ENCODE results near the gene COL18A1. TPM values are rescaled to one million over a fixed set of nuclear protein-coding genes. Genes with fewer than 3 reads are reported as not detected.

COL18A1 gene
- total and polyA plus RNA-seq, 4 donors = 44.9 to 308 (median 232) TPM

- Histone ChIP-seq H3K27ac (ENCODE audit: low read depth in 1 of 2, low read length in 2 of 2) (no peak overlapping the region), H3K4me3 (ENCODE audit: low read depth in 1 of 3, low read length in 3 of 3) (no peak overlapping the region), H3K36me3 (ENCODE audit: control insufficient read depth in 4 of 4, insufficient read depth in 3 of 4, low read depth in 1 of 4, low read length in 3 of 4) (peaks cover 10 to 71% (median 29%) of the 10 kb centered on the region in 4 donors), H3K9me3 (ENCODE audit: control insufficient read depth in 4 of 4, low read length in 3 of 4) (no peaks in the 10 kb centered on the region), H3K9ac (ENCODE audit: low read depth in 1 of 2, low read length in 2 of 2) (no peak overlapping the region), H3K27me3 (ENCODE audit: control insufficient read depth in 4 of 4, insufficient read depth in 4 of 4, low read length in 3 of 4) (no peaks in the 10 kb centered on the region), H3K4me1 (ENCODE audit: control insufficient read depth in 4 of 4, insufficient read depth in 4 of 4, low read length in 3 of 4) (no peaks in the 10 kb centered on the region)
- TF ChIP-seq JUND (IDR thresholded peaks at IDR 0.05) = no peak
- TF ChIP-seq TAF1 (conservative IDR thresholded peaks at IDR 0.05) = no peak
- no peak for TF ChIP-seq ATF3 (IDR thresholded peaks at IDR 0.05)
- TF ChIP-seq HNF4G (IDR thresholded peaks at IDR 0.05) = no peak
- TF ChIP-seq FOXA2 (IDR thresholded peaks at IDR 0.05) = no peak
- no peak for TF ChIP-seq REST (IDR thresholded peaks at IDR 0.05)
- TF ChIP-seq RXRA (IDR thresholded peaks at IDR 0.05) = no peak
- no peak for TF ChIP-seq GABPA (IDR thresholded peaks at IDR 0.05 in 1 of 2, conservative IDR thresholded peaks at IDR 0.05 in 1 of 2)
- no peak for TF ChIP-seq NR2F2 (IDR thresholded peaks at IDR 0.05)
- TF ChIP-seq MAX (IDR thresholded peaks at IDR 0.05) = no peak
- no peak for TF ChIP-seq EGR1 (IDR thresholded peaks at IDR 0.05; ENCODE audit: low read depth in 2 of 2)
- TF ChIP-seq HNF4A (conservative IDR thresholded peaks at IDR 0.05) = no peak
- TF ChIP-seq CTCF (IDR thresholded peaks at IDR 0.05; ENCODE audit: low read depth, low read length, missing input control) = no peak
- TF ChIP-seq YY1 (IDR thresholded peaks at IDR 0.05) = no peak
- TF ChIP-seq ZBTB33 (IDR thresholded peaks at IDR 0.05) = no peak
- no peak for TF ChIP-seq RAD21 (IDR thresholded peaks at IDR 0.05)
- no peak for DNase-seq (ENCODE audit: low spot score)
- WGBS = 83% methylated on average over 18 of the region's 18 CpGs
Observed at GRCh38 chr21:45487891-45488600, 83.1 kb downstream of the COL18A1 start.

All from liver (tissue), 9 donors.